Endothelial cell (in vitro differentiated cells): ENCODE measurements around the gene FAM177A1. TPM values are rescaled to one million over a fixed set of nuclear protein-coding genes. Genes with fewer than 3 reads are reported as not detected.
A peak's percentile ranks its signal among the peaks of the same experiment; 100 is the strongest.

Experiments used
- DNase-seq: peaks from one replicate; pipeline ENCODE4 v3.0.0; 2021; ENCODE audit warnings: low spot score
- H3K27ac Mint-ChIP-seq: one replicate; pipeline ENCODE4 v1.8.0; 2021; ENCODE audit warnings: mixed read lengths, inconsistent platforms; ENCODE audit not compliant: unreplicated experiment
- H3K27me3 Mint-ChIP-seq: one replicate; pipeline ENCODE4 v1.8.0; 2021; ENCODE audit warnings: mild to moderate bottlenecking, moderate library complexity, mixed read lengths, inconsistent platforms; ENCODE audit not compliant: unreplicated experiment
- H3K36me3 Mint-ChIP-seq: one replicate; pipeline ENCODE4 v1.8.0; 2021; ENCODE audit warnings: mild to moderate bottlenecking, low read depth, mixed read lengths, inconsistent platforms; ENCODE audit not compliant: unreplicated experiment
- H3K4me1 Mint-ChIP-seq: one replicate; pipeline ENCODE4 v1.8.0; 2021; ENCODE audit warnings: mild to moderate bottlenecking, mixed read lengths, inconsistent platforms; ENCODE audit not compliant: unreplicated experiment
- H3K4me3 Mint-ChIP-seq: one replicate; pipeline ENCODE4 v1.8.0; 2021; ENCODE audit warnings: mild to moderate bottlenecking, mixed read lengths, inconsistent platforms; ENCODE audit not compliant: unreplicated experiment
- H3K9me3 Mint-ChIP-seq: one replicate; pipeline ENCODE4 v1.8.0; 2021; ENCODE audit warnings: mixed read lengths, inconsistent platforms; ENCODE audit not compliant: unreplicated experiment
- CTCF ChIP-seq: fragments of 200-600 bp; sonication (generic); IDR thresholded peaks from one replicate; pipeline ENCODE4 v1.5.0; 2021; ENCODE audit warnings: antibody characterized with exemption; ENCODE audit not compliant: unreplicated experiment
- total RNA-seq: library from RNA; stranded (reverse); fragmentation: NEBNext Ultra II Directional; extraction: Animal tissue kit (Norgen Biotek cat#: 25700); gene quantifications from one replicate; pipeline ENCODE4 v1.2.1, GENCODE V29; 2021; ENCODE audit not compliant: unreplicated experiment

FAM177A1 gene
- total RNA-seq, 1 donor from 2014 or later, result 25.6 TPM

GRCh38 chr14:35121026-35121886 is 75.2 kb downstream of the FAM177A1 start:
- Mint-ChIP-seq H3K36me3 (peaks cover 8% of the 10 kb centered on the region), H3K27me3 (peaks cover 9% of the 10 kb centered on the region), H3K27ac (peak overlapping the region; percentile 100), H3K4me1 (peaks cover 35% of the 10 kb centered on the region), H3K9me3 (no peaks in the 10 kb centered on the region), H3K4me3 (peak overlapping the region; percentile 96)
- DNase-seq, result no peak
- no peak for TF ChIP-seq CTCF

GRCh38 chr14:35121887-35122695 is 76.0 kb downstream of the FAM177A1 start, which contains the start of the genes PPP2R3C and PRORP:
PPP2R3C (minus strand) TSS chr14:35121990; CDS start chr14:35121959, 31 bp downstream.
PRORP (plus strand) TSS chr14:35122552; CDS start chr14:35123246, 694 bp downstream.
- Mint-ChIP-seq H3K27me3 (peaks cover 9% of the 10 kb centered on the region), H3K27ac (peak within 1 kb of the TSS; percentile 100), H3K4me1 (peaks cover 35% of the 10 kb centered on the region), H3K4me3 (peak within 1 kb of the TSS; percentile 96), H3K36me3 (peaks cover 8% of the 10 kb centered on the region), H3K9me3 (no peaks in the 10 kb centered on the region)
- DNase-seq, result peak; percentile 84
- no peak for TF ChIP-seq CTCF

GRCh38 chr14:35122696-35123387 is 76.8 kb downstream of the FAM177A1 start:
- Mint-ChIP-seq H3K4me3 (peak overlapping the region; percentile 96), H3K27me3 (peaks cover 9% of the 10 kb centered on the region), H3K27ac (peak overlapping the region; percentile 100), H3K9me3 (no peaks in the 10 kb centered on the region), H3K4me1 (peaks cover 34% of the 10 kb centered on the region), H3K36me3 (peaks cover 8% of the 10 kb centered on the region)
- DNase-seq, result no peak
- no peak for TF ChIP-seq CTCF

GRCh38 chr14:35123388-35123703 is 77.3 kb downstream of the FAM177A1 start:
- H3K36me3 Mint-ChIP-seq, result peaks cover 8% of the 10 kb centered on the region
- DNase-seq, result no peak
- peak overlapping the region; percentile 100 for H3K27ac Mint-ChIP-seq
- peaks cover 39% of the 10 kb centered on the region for H3K4me1 Mint-ChIP-seq
- peaks cover 9% of the 10 kb centered on the region for H3K27me3 Mint-ChIP-seq
- peak overlapping the region; percentile 96 for H3K4me3 Mint-ChIP-seq
- TF ChIP-seq CTCF, result no peak
- H3K9me3 Mint-ChIP-seq, result no peaks in the 10 kb centered on the region
